HepG2 (cell line): Measurements from ENCODE around the gene DDX49. TPM values are rescaled to one million over a fixed set of nuclear protein-coding genes. Genes with fewer than 3 reads are reported as not detected.
A peak's percentile ranks its signal among the peaks of the same experiment; 100 is the strongest.

Experiments used
- ATAC-seq: fragments of 200-7000 bp; cut with Tn5 transposase; 3 replicates; pipeline ENCODE4 v1.9.1; 2020; ENCODE audit warnings: mild to moderate bottlenecking, moderate library complexity
- BruUV-seq: library from RNA; stranded (reverse); fragments of 400-500 nt; replicated peaks from 2 replicates; lab custom pipeline; 2021; lab: Mats Ljungman, UMichigan
- CTCF ChIA-PET: fragments of 300-600 bp; formaldehyde crosslinking; extraction: SDS; loops from one replicate; lab custom pipeline; 2021; ENCODE audit warnings: low total read pairs, inconsistent platforms, low intra/inter-chr PET ratio; lab: Yijun Ruan, JAX
- POLR2A ChIA-PET: fragments of 350-600 bp; sonication (Branson Sonifier 250); formaldehyde crosslinking; loops from one replicate; lab custom pipeline; 2020; ENCODE audit warnings: antibody characterized with exemption, inconsistent platforms; lab: Yijun Ruan, JAX
- DNase-seq: peaks from one replicate; pipeline ENCODE4 v3.0.0-alpha.2; 2015; ENCODE audit warnings: low spot score
- FAIRE-seq: peaks from 3 replicates; lab custom pipeline; 2011; peaks lifted over from hg19 to GRCh38; lab: Jason Lieb, UNC
- H2AFZ ChIP-seq: one replicate; pipeline ENCODE4 v1.6.1; 2011; ENCODE audit warnings: low read length, inconsistent platforms
- H3K27ac ChIP-seq: fragments of 300-600 bp; 3 replicates; pipeline ENCODE4 v1.8.0; 2011; ENCODE audit warnings: mixed run types, mild to moderate bottlenecking, mixed read lengths, low read length, inconsistent platforms; ENCODE audit not compliant: insufficient read depth; ENCODE audit errors: extremely low read length
- H3K27me3 ChIP-seq, 2 experiments: fragments of 200-600 bp in 1 of 2; 2 replicates in 1 of 2; 3 replicates in 1 of 2; pipeline versions ENCODE4 v1.6.0 to v1.8.0; 2011; ENCODE audit warnings: low read length in 2 of 2, mild to moderate bottlenecking in 2 of 2, moderate library complexity in 2 of 2, inconsistent platforms in 1 of 2; ENCODE audit not compliant: insufficient read depth in 2 of 2, control insufficient read depth in 1 of 2
- H3K36me3 ChIP-seq, 2 experiments: fragments of 200-600 bp in 1 of 2; replicated peaks in 1 of 2; 2 replicates in 1 of 2; 3 replicates in 1 of 2; pipeline versions ENCODE4 v1.5.1 to v1.8.0; 2011; ENCODE audit warnings: low read length in 2 of 2, inconsistent platforms in 1 of 2; ENCODE audit not compliant: insufficient read depth in 2 of 2, control insufficient read depth in 1 of 2
- H3K4me1 ChIP-seq: 2 replicates; pipeline ENCODE4 v1.5.1; 2012; ENCODE audit warnings: low read length, inconsistent platforms; ENCODE audit not compliant: insufficient read depth
- H3K4me2 ChIP-seq: 2 replicates; pipeline ENCODE4 v1.6.0; 2011; ENCODE audit warnings: low read depth, low read length, inconsistent platforms
- H3K4me3 ChIP-seq, 3 experiments: fragments of 200-600 bp in 1 of 3; sonication (generic), shearing (Covaris generic) in 1 of 3; replicated peaks in 1 of 3; 2 replicates each; pipeline ENCODE4 v1.5.1; 2011 to 2016; ENCODE audit warnings: low read length in 3 of 3, inconsistent platforms in 2 of 3, low read depth in 2 of 3, mild to moderate bottlenecking in 2 of 3, control low read depth in 1 of 3, mixed read lengths in 1 of 3; ENCODE audit not compliant: insufficient read depth in 1 of 3
- H3K79me2 ChIP-seq: one replicate; pipeline ENCODE4 v1.6.1; 2011; ENCODE audit warnings: low read length, inconsistent platforms; ENCODE audit not compliant: insufficient read depth
- H3K9ac ChIP-seq: 2 replicates; pipeline ENCODE4 v1.6.0; 2011; ENCODE audit warnings: mild to moderate bottlenecking, low read depth, low read length, inconsistent platforms; ENCODE audit not compliant: insufficient read depth
- H3K9me3 ChIP-seq: 2 replicates; pipeline ENCODE4 v1.5.1; 2012; ENCODE audit warnings: mild to moderate bottlenecking, low read length
- H4K20me1 ChIP-seq: 2 replicates; pipeline ENCODE4 v1.6.0; 2011; ENCODE audit warnings: inconsistent platforms, mild to moderate bottlenecking, low read length, moderate library complexity; ENCODE audit not compliant: insufficient read depth
- HINFP ChIP-seq: sonication (generic); formaldehyde crosslinking; IDR thresholded peaks from 2 replicates; pipeline ENCODE4 v1.4.0; 2020; ENCODE audit warnings: low read depth, mild to moderate bottlenecking, missing genetic modification reagents
- ZNF121 ChIP-seq: sonication (generic); formaldehyde crosslinking; IDR thresholded peaks from 2 replicates; pipeline ENCODE4 v1.5.0; 2020; ENCODE audit warnings: mild to moderate bottlenecking, missing genetic modification reagents
- ZNF770 ChIP-seq: sonication (generic); formaldehyde crosslinking; IDR thresholded peaks from 2 replicates; pipeline ENCODE4 v1.5.0; 2020; ENCODE audit warnings: mild to moderate bottlenecking, missing genetic modification reagents
- WGBS: methylation state at CpG from one replicate; pipeline ENCODE4 v1.1.6; 2017; ENCODE audit warnings: low lambda C conversion rate; 5-methylcytosine and 5-hydroxymethylcytosine counted together
- in situ Hi-C: cut with HindIII; loops from 2 replicates; pipeline ENCODE4 v1.10.0; 2017; ENCODE audit warnings: low pct_unique_long_range_greater_than_20kb; ENCODE audit not compliant: extremely low pct_ligation_motif_present
- intact Hi-C: fragments of 100-400 bp; cut with micrococcal nuclease; formaldehyde crosslinking; loops from one replicate; pipeline ENCODE4 v1.10.0; 2022; ENCODE audit not compliant: unreplicated experiment
- polyA plus RNA-seq, 8 experiments: library from polyadenylated mRNA; depleted of rRNA in 3 of 8; stranded (reverse) in 7 of 8; unstranded in 1 of 8; fragments of >200 nt; fragmentation: Illumina TruSeq in 4 of 8; extraction: Trizol in 4 of 8; gene quantifications; 2 replicates each; pipeline versions ENCODE4 v1.2.1 to v1.2.3, GENCODE V29; 2011 to 2016; ENCODE audit warnings: low read depth in 4 of 8, missing spikeins in 1 of 8, mixed read lengths in 1 of 8; ENCODE audit not compliant: insufficient read depth in 1 of 8
- total RNA-seq, 5 experiments: library from RNA; depleted of rRNA; stranded (reverse); fragments of >200 nt; fragmentation: Illumina TruSeq; extraction: Trizol; gene quantifications; 2 replicates each; pipeline ENCODE4 v1.2.3, GENCODE V29; 2016; ENCODE audit warnings: low read depth in 1 of 5

The DDX49 gene
- total and polyA plus RNA-seq, 2 of the 13 experiments (the other 11 are each of a cell fraction or from before 2014, with no cell fraction given), result 27.0 to 46.2 TPM

GRCh38 chr19:18939163-18939562 is 19.6 kb downstream of the DDX49 start:
- H2AFZ ChIP-seq, result no peak overlapping the region
- H3K4me3 ChIP-seq, result no peak overlapping the region
- TF ChIP-seq ZNF770 (CRISPR knock-in tag) (peak; percentile 83), ZNF121 (CRISPR knock-in tag) (peak; percentile 80), HINFP (no peak)
- H3K36me3 ChIP-seq, result peaks cover 0 to 1% of the 10 kb centered on the region in 2 experiments; a peak in 2 of 5 replicates
- ATAC-seq (no peak), FAIRE-seq (no peak), DNase-seq (no peak)
- H3K4me2 ChIP-seq, result peak overlapping the region; percentile 90; the same call in 1 of the 2 replicates
- 90% methylated on average over 3 of the region's 3 CpGs for WGBS
- H3K4me1 ChIP-seq, result peaks cover 50% of the 10 kb centered on the region
- intact Hi-C loops (no loop called here), in situ Hi-C loops (no loop called here)
- POLR2A ChIA-PET, result interaction anchor here (1.5 to 2.8 kb wide), 2 partner anchors 11 to 20 kb away, joined by 4 to 17 read pairs; partner anchors contain the start of genes COPE and DDX49
- H3K79me2 ChIP-seq, result no peaks in the 10 kb centered on the region
- CTCF ChIA-PET, result no interaction called here
- H3K27ac ChIP-seq, result no peak overlapping the region
- no peak overlapping the region for H3K9ac ChIP-seq
- H3K9me3 ChIP-seq, result no peaks in the 10 kb centered on the region
- H4K20me1 ChIP-seq, result no peaks in the 10 kb centered on the region
- no peaks in the 10 kb centered on the region for H3K27me3 ChIP-seq
- TSS peak; percentile 65 for BruUV-seq
